GM19455 (cell line): ENCODE measurements around the gene TUBB4B.
"Not testable (repeated sequence)": the region's sequence is repeated elsewhere in the genome, so short reads cannot be mapped to it uniquely, and the experiment has no call there.

Experiments used
- ATAC-seq: cut with Tn5 transposase; IDR thresholded peaks from one replicate; pipeline ENCODE4 v1.9.1; 2021; ENCODE audit not compliant: unreplicated experiment

Gene TUBB4B

GRCh38 chr9:137236238-137236935, 4.7 kb upstream of the TUBB4B start:
- no peak for ATAC-seq

- ATAC-seq: no peak
Observed at GRCh38 chr9:137236936-137237421, 4.1 kb upstream of the TUBB4B start.

- no peak for ATAC-seq
Observed at GRCh38 chr9:137237759-137238726, 3.0 kb upstream of the TUBB4B start.

- not testable (repeated sequence) for ATAC-seq
Observed at GRCh38 chr9:137239541-137240200, 1.4 kb upstream of the TUBB4B start.

GRCh38 chr9:137240318-137240840, 708 bp upstream of the TUBB4B start:
- ATAC-seq: peak; percentile 24

GRCh38 chr9:137241490-137242268, 592 bp downstream of the TUBB4B start:
- peak; percentile 6 for ATAC-seq

- no peak for ATAC-seq
Observed at GRCh38 chr9:137242269-137243203, 1.4 kb downstream of the TUBB4B start.

- not testable (repeated sequence) for ATAC-seq
Observed at GRCh38 chr9:137243266-137243625, 2.2 kb downstream of the TUBB4B start.

- no peak for ATAC-seq
Observed at GRCh38 chr9:137243626-137244485, 2.8 kb downstream of the TUBB4B start.

GRCh38 chr9:137244486-137245449, 3.7 kb downstream of the TUBB4B start:
- ATAC-seq: no peak

- ATAC-seq: no peak
Observed at GRCh38 chr9:137245450-137246421, 4.6 kb downstream of the TUBB4B start.

- no peak for ATAC-seq
Observed at GRCh38 chr9:137247135-137247915, 6.2 kb downstream of the TUBB4B start.

- ATAC-seq: no peak
Observed at GRCh38 chr9:137247916-137248175, 6.8 kb downstream of the TUBB4B start.

GRCh38 chr9:137250329-137251193, 9.5 kb downstream of the TUBB4B start:
- ATAC-seq: no peak

- ATAC-seq: no peak
Observed at GRCh38 chr9:137251194-137251461, 10.0 kb downstream of the TUBB4B start, which contains the start of gene STPG3. STPG3 (plus strand) TSS chr9:137251286; CDS start chr9:137251287, 1 bp downstream.
